Activated CD4-positive, CD25-positive, alpha-beta regulatory T cell treated with anti-CD3 and anti-CD28 coated beads, Interleukin-2, amount 50 U/mL, for 16 hours (primary cell): Measurements from ENCODE around the gene CACNA1H.

Experiments used
- DNase-seq: peaks from one replicate; pipeline ENCODE4 v3.0.0-alpha.2; 2020; ENCODE audit warnings: low read depth, low spot score

The CACNA1H gene

DNA sequence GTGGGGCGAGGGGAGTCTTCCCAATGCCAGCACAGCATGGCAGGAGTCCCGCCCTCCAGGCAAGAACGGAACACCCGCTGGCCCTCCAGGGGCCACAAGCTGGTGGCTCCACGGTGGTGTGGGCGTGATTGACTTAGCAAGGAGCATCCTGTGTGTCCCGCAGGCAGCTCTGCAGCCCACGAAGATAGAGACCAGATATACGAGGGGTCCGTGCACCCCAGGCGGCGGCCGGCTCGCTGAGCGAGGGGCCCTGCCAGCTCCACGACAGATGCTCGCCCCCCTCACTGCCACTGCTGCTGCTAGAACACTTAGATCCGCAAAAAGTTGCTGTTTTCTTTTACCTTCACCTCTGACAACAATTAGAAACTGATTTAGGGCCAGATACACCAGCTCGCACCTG, 10.0 kb upstream of the CACNA1H start:
- DNase-seq = no peak

DNA sequence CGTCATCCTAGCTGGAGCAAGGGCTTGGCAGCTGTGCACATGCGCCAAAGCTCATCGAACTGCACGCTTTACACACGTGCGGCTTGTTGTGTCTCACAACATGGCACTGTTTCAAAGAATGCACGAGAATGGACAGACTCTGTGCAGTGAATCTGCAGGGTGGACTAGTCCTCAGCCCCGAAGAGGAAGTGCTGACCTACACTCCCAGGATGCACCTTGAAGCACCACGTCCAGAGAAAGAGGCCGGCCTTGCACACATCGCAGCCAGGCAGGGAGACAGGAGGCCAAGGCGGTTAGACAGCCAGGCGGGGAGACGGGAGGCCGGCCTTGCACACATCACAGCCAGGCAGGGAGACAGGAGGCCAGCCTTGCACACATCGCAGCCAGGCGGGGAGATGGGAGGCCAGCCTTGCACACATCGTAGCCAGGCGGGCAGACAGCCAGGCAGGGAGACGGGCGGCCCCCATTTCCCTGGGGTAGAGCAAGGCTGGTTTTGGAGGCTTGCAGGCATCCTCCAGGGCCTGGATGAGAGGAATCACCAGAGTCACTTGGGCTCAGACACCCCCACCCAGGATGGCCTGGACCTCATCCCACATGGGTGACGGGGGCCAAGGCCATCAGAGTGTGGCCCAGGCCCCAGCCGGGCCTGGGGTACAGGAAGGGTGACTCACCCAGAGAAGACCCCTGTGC, 9.0 kb upstream of the CACNA1H start:
- DNase-seq = no peak

DNA sequence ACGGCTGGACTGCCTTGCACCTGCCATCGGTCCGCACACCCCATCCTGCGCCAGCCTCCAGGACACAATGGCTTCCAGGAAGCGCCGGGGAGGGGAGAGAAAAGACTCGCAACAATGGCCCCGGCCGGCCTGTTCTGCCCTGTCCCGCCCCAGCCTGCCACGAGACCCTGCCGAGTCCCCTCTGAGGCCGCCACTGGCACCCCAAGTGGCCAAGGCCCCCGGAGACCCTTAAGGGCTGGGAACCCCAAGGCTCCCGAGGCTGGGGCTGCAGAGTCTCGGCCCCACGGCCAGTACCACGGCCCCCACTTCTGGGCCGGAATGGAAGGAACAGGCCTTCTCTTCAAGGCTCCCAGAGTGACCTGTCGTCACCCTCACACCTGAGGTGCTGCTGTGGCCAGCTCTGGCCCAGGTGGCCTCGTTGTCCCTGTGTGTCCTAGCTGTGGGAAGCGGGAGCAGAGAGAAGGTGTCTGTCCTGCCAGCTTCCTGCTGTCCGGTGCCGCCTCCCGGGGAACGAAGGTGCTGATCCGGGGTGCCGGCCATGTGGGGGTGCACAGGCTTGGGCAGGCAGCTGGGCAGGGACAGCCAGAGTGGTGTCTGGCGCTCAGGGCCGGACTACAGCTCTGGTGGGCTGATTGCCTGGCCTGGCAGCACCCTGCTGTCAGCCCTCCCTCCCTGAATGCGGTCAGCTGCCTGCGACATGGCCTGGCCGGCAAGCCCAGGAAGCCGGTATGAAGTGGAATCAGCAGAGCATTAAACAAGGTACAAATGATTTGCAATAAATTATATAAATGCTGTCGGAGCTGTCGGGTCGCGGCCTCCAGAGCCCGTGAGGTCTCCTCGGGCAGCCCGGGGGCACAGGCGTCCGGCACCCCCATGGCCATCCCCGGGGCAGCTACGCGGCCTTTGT, 8.2 kb upstream of the CACNA1H start:
- DNase-seq = no peak

DNA sequence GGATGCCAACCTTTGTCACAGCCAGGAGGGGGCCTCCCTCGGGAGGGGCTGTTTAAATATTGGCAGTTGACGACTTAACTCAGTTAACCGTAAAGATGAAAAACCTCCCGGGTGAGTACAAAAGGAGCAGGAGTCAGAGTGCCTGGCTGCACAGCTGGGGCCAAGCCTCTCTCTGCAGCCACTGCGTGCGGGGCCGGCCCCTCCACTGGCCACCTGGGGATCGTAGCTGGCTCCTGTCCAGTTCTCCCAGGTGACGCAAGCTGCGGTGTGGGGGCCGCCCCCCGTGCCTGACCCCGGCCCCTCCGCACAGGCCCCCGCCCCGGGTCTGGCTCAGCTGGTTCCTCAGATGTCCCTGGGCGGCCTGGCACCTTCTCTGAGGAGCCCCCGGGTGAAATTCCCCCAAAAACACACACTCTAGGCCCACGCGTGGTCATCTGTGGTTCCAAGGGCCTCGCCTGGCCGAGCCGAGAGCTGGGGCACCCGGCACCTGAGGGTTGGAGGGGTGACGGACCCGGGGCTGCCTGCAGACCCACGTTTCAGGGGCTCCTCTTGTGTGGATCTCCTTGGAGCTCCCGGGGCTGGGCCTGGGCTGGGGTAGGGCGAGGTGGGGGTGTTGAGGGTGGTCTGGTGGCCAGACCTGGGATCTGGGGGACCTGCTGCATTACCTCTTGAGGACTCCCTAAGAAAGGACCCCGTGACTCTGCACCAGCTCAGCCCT, 7.4 kb upstream of the CACNA1H start:
- no peak for DNase-seq

DNA sequence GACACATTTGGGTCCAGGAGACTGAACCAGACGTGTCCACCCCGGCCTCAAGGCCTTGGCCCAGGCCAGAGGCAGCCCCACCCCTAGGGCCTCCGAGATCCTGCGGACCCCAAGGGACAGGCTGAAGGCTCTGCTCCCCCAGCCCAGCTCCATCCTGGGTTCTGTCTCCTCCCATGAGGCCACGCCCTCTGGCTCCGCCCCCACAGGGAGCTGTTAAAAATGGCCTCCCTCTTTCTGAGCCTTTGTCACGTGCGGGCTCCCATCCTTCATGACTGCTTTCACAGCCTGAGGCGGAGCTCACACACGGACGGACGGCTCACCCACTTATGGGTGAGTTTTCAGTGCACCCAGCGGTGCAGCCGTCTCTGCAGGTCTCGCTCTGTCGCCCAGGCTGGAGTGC, 6.5 kb upstream of the CACNA1H start:
- no peak for DNase-seq

DNA sequence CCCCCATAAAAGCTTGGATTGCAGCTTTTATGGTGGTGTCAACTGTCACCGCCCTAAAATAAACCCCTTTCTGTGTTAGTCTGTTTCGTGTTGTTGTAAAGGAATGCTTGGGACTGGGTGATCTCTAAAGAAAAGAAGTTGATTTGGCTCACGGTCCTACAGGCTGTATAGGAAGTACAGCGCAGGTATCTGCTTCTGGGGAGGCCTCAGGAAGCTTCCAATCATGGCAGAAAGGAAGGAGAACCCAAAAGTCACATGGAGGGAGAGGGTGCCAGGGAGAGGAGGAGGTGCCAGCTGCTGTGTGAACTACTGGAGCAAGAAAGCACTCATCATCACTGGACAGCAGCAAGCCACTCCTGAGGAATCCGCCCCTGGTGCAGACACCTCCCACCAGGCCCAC, 5.9 kb upstream of the CACNA1H start:
- no peak for DNase-seq

DNA sequence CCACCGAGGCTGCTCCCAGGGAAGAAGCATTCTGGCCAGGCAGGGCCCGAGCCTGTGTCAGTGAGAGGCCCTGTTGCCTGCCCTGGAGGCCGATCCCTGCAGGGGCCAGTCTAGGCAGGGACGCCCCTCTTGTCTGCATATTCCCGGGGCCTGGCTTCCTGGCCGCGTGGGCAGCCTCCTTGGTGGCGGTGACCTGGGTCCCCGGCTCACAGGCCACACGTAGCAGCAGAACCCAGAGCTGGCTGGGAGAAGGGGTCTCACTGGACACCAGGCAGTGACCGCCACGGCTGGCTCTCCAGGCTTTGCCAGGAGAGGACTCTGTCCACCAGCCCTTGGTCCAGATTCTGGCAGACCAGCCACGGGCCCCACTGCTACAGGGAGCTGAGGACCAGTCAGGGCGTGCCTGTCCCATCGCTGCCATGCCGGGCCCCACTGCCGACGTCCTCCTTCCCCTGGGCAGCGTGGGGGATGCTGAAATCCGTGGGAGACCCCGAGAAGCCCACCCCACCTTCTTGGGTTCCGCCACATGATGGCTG, 3.7 kb upstream of the CACNA1H start:
- DNase-seq = no peak

DNA sequence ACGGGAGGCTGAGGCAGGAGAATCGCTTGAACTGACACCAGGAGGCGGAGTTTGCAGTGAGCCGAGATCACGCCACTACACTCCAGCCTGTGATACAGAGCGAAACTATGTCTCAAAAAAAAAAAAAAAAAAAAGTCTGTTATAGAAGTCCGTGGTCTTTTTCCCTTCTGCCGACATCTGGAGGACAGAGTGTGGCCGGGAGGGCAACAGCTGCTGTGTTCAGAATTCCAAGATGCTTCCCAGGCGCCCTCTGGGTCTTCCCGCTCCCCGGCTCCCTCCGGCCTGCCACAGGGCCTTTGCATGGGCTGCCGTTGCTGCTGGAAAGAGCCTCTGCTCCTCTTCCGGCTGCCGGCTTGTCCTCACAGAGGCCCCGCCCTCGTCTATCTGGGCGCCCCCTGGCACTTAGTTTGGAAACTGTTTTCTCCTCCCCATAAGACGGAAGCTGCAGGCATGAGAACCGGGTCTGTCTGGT, 2.4 kb upstream of the CACNA1H start:
- no peak for DNase-seq

DNA sequence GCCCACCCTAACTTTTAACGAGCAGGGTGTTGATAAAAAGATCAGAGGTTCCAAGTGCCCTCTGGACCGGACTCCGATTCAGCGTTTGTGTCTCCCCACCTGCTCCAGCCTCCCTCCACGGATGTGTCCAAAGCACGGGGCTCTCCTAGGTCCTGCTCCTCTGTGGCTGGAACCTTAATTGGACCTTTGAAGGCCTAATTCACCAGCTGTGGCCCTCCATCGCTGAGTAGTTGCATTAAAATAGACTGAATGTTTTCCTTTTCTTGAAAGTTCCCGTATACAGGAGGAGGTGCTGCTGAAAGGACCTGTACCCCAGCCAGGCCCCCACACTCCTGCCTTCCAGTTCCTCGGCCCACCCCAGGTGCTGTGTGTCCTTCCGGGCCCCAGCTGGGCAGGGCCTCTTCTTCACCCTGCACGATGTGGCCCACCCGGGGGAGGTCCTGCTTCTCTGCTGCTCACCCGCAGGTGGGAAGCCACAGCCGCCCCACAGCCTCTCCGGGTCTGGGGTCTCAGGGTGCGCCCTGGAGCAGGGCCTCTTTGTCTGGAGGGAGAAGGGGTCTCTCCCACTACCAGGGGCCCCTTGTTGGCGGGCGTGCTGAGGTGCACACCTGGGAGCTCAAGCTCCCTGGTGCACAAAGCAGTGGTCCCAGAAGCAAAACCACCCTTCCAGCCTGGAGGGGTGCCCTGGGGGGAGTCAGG, 1.3 kb upstream of the CACNA1H start:
- DNase-seq = no peak

DNA sequence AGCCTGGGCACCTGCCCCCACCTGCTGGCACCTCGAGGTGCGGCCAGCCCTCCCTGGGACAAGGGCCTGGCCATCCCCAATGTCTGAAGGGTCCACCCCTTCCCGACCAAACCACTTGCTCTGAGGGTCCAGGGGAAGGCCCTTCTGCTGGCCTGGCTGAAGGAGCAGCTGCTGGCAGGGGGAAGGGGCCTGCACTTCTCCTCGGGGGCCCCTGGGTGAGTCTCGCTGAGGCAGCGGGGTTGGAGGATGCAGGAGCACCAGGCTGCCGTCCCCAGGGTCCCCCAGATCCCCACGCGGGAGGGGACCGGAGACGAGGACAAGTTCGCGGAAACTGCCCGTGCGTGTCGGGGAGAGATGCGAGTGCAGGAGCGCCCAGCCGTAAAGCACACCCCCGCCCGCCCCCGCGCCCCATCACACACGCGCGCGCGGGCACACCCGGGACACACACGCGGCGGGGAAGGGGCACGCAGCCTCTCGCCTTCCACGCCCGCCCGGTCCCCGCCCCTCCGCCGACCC, 725 bp upstream of the CACNA1H start:
- no peak for DNase-seq

DNA sequence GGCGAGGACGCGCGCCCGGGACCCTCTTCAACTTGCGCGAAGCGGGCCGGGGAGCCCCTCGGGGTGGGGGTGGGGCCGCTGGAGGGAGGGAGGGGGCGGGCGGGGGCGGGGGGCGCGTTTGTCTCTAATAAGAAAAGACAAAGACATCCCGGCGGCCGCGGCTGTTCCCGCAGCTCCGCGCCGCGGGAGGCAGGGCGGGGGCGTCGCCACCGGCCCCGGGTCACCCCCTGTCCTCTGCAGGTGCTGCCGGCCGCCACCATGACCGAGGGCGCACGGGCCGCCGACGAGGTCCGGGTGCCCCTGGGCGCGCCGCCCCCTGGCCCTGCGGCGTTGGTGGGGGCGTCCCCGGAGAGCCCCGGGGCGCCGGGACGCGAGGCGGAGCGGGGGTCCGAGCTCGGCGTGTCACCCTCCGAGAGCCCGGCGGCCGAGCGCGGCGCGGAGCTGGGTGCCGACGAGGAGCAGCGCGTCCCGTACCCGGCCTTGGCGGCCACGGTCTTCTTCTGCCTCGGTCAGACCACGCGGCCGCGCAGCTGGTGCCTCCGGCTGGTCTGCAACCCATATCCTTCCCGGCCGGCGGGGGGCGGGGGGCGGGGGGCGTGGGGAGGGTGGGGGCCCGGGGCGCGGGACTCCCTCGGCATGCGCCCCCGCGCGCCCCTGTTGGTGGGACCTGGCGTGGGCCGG, 714 bp downstream of the CACNA1H start:
- DNase-seq = no peak

DNA sequence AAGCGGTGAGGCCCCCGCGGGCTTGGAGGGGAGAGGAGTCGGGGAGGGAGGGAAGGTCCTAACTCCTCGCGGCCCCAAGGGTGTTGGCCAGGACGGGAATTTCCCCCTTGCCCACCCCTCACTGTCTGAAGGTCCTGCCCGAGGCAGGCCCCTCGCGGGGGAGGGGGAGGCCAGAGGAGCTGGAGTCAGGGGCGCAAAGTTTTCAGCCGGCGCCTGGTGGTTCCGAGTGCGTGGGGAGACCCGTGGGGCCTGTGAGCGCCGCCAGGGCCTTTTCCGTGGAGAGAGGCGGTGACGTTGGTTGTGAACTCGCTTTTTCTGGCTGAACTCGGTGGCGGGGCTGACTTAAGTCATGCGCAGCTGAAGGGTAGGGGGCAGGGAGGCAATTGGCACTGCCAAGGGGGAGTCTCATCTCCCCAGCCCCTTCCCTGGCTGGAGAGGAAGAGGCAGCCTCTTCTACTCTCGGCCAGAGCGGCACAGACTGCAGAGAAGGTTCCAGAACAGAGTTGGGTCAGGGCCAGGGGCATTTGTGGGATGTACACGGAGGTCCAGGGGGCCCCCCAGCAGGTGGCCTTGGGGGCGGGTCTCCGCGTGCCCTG, 1.5 kb downstream of the CACNA1H start:
- no peak for DNase-seq

DNA sequence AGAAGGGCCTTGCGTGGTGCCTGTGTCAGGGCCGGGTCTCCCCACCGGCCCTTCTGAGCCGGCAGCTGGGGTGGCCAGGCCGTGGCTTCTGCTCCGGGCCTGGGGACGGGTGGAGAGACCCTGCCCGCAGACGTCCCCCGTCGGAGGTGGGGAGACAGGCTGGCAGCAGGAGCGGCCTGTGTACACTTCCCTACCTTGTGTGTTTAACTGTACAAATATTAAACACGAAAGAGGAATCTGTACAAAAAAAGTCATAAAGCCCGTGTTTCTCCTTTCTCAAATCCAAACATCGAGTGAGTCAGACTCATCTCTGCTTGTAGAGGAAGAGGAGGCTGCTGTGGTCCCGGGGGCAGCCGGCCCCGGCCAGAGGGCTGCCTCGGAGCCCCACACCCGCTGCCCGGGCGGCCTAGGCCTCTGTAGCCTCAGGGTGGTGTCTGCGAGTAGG, 2.0 kb downstream of the CACNA1H start:
- DNase-seq = no peak

DNA sequence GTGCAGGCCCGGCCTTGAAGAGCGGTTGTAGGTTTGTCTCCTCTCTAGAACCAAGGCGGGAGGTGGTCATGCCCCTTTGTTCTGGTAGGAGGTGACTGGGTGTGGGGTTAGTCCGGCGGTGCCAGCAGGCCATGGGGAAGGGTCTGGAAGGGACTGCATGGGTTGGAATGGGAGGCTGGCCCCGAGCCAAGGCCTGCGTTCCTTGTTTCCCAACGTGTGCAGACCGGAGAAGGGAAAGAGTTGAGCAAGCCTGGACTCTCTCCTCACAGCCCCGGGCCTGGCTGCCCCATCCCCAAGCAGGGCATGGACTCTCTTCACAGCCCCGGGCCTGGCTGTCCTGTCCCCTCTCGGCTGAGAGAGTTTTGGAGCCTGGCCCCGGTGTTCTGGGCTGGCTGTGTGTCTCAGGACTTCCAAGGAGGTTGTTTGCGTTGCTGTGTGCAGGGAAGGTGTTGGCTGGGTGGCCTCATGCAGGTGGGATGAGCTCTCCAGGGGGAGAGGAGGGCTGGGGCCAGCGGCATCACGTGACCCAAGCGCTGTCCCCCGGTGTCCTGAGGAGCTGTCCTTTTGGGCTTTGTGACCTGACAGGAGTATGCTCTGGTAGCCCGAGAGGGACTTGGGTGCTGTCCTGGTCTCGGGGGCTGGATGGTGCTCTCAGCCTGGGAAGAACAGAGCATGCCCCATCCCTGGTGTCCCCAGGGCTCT, 2.6 kb downstream of the CACNA1H start:
- DNase-seq = no peak

DNA sequence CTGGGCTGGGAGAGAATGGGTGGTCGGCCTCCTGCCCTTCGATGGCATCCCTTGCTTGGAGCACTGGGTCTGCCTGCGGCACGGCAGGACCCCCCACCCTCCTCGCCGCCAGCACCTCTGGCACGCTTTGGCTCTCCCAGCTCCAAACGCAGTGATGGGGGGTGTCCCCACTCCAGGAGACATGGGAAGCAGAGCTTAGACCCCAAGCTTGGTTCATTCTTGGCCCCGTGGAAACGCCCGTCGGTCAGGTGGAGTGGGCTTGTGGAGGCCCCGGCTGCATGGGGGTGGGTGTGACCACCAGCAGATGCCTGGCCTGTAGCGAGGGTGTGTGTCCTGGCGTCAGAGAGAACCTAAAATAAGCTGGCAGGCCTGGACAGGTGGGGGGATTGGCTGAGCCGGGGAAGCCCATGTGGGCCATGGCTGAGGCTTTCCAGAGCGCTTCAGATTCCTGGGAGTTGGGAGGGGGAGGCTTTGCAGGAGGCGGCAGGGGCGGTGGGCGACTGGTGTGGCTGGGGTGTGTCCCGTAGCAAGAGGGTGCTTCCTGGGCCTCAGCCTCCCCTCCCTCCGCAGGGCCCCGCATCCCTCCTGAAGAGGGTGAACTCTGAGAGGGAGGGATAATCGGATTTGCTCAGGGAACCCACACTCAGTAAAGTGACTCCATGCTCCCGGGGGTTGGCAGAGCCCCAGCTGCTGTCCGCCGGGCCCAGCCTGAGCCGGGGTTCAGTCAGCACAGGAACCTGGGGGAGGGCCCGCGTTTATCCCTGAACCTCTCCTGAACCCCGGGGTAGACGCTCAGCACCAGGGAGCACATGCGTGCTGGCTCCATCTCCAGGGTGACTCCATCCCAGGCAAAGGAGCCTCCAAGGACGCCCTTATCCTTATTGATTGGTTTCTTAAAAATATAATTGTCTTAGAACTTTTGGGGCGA, 3.4 kb downstream of the CACNA1H start:
- DNase-seq = no peak

DNA sequence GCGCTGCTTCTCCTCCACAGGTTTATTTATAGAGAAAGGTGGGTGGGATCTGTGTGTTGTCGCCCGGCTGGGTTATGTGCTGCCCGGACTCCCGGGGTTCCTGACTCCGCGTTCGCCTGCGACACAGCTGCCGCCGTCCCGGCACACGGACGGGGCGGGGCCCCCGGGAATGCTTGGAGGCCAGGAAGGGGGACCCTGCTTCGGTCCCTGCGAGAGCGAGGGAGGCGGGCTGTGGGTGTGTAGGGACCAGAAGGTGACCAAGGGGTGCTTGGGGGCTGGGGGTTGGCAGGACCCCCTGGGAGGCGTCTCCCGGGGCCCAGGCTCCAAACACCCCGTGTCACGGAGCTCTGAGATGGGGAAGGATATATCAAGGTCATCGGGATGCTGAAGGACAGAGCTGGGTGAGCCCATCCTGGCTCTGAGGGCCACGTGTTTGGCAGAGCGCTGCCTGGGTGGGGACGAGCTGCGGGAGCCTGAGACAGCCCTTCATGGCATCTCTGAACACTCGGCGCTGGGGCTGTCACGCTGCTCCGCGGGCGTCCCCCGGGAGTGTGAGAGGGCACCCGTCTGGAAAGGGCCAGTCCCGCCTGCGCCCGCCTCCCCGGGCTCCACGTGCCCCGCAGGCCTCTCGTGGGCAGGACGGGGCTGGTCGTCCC, 4.2 kb downstream of the CACNA1H start:
- no peak for DNase-seq

DNA sequence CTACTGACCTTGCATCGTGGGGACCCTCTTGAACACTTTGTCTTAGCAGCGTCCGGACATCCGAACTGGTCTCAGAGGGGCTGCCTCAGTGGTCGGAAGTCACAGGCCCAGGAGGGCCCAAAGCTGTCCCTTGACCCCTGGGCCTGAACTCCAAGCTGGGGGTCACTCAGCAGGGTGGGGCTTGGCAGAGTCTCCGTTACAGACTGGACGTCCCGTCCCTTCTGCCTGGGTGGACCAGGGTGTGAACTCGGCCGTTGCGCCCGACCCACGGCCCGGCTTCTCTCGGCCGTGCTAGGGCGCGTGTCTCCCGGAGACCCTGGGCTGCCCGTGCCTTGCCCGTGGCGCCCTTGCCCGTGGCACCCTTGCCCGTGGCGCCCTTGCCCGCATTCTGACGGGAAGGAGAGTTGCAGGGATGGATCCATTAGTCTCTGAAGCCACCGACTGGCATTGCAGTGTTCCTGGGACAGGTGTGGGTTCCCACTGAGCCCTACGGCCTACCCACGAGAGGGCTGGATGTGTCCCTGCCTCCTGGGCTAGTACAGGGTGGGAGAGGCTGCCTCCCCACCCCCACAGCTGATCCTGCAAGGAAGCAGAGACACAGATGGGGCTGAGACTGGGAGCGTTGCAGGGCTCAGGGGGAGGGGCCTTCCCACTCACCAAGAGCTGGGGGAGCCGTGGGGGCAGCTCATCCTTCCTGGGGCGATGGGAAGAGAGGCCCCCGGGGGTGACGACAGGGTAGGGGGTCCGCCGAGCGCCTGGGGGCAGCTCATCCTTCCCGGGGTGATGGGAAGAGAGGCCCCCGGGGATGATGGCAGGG, 4.9 kb downstream of the CACNA1H start:
- DNase-seq = no peak
